IPS-18a (cell line): ENCODE data around the gene DLGAP1.

ENCODE experiments used
- H3K27ac ChIP-seq: one replicate; pipeline ENCODE4 v1.5.1; 2013; ENCODE audit warnings: low read length
- H3K27me3 ChIP-seq: one replicate; pipeline ENCODE4 v1.6.1; 2013; ENCODE audit warnings: mild to moderate bottlenecking, low read length; ENCODE audit not compliant: control insufficient read depth, insufficient read depth
- H3K36me3 ChIP-seq: one replicate; pipeline ENCODE4 v1.6.1; 2013; ENCODE audit warnings: low read depth, low read length; ENCODE audit not compliant: control insufficient read depth
- H3K4me1 ChIP-seq: one replicate; pipeline ENCODE4 v1.6.1; 2013; ENCODE audit warnings: low read depth, low read length; ENCODE audit not compliant: control insufficient read depth
- H3K4me3 ChIP-seq: one replicate; pipeline ENCODE4 v1.5.1; 2013; ENCODE audit warnings: low read length
- H3K9ac ChIP-seq: one replicate; pipeline ENCODE4 v1.6.1; 2013; ENCODE audit warnings: mild to moderate bottlenecking, low read length, moderate library complexity
- H3K9me3 ChIP-seq: one replicate; pipeline ENCODE4 v1.6.1; 2013; ENCODE audit warnings: low read depth, low read length; ENCODE audit not compliant: control insufficient read depth

The DLGAP1 gene

GRCh38 chr18:4016391-4017049 is 438.6 kb downstream of the DLGAP1 start:
- Histone ChIP-seq H3K4me1 (peaks cover 22% of the 10 kb centered on the region), H3K4me3 (no peak overlapping the region), H3K36me3 (no peaks in the 10 kb centered on the region), H3K9me3 (no peaks in the 10 kb centered on the region), H3K9ac (no peak overlapping the region), H3K27ac (no peak overlapping the region), H3K27me3 (no peaks in the 10 kb centered on the region)

GRCh38 chr18:4007846-4008245 is 447.3 kb downstream of the DLGAP1 start:
- Histone ChIP-seq H3K27ac (no peak overlapping the region), H3K9me3 (no peaks in the 10 kb centered on the region), H3K4me3 (no peak overlapping the region), H3K36me3 (no peaks in the 10 kb centered on the region), H3K4me1 (peaks cover 10% of the 10 kb centered on the region), H3K9ac (no peak overlapping the region), H3K27me3 (no peaks in the 10 kb centered on the region)

DNA sequence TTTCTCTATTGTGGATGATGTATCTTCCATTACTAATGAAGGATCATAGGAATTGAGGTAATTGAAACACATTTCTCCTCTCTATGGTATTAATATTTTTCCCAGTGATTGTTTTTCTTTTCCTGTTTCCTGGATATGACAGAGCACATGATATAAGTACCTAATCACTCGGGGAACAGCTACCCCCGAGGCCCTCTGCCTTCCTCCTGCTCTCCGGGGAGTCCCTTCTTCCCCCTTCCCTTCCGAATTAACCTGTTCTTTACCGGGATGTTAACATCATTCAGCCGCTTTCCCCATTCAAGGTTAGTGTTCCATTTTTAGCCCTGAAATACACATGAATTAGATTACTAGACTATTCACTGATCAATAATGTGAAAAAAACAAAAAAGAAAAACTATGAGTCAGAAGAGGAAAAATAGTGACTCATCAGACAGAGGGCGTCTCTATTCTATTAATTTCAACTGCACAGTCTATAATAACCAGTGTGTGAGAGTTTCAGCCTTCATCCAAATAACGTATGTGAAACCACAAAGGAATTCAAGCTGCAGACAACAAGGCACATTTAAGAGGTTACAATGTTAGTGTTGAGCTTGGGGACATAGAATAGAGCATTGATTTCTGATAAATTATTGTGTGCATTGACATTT is 450.8 kb downstream of the DLGAP1 start:
- no peak overlapping the region for H3K4me3 ChIP-seq
- no peak overlapping the region for H3K27ac ChIP-seq
- H3K27me3 ChIP-seq: no peaks in the 10 kb centered on the region
- peaks cover 10% of the 10 kb centered on the region for H3K4me1 ChIP-seq
- no peaks in the 10 kb centered on the region for H3K36me3 ChIP-seq
- no peak overlapping the region for H3K9ac ChIP-seq
- H3K9me3 ChIP-seq: no peaks in the 10 kb centered on the region

- H3K9me3 ChIP-seq: no peaks in the 10 kb centered on the region
- no peak overlapping the region for H3K9ac ChIP-seq
- no peaks in the 10 kb centered on the region for H3K36me3 ChIP-seq
- no peaks in the 10 kb centered on the region for H3K27me3 ChIP-seq
- no peaks in the 10 kb centered on the region for H3K4me1 ChIP-seq
- no peak overlapping the region for H3K4me3 ChIP-seq
- no peak overlapping the region for H3K27ac ChIP-seq
Observed at GRCh38 chr18:3998698-3999333, 456.3 kb downstream of the DLGAP1 start.

DNA sequence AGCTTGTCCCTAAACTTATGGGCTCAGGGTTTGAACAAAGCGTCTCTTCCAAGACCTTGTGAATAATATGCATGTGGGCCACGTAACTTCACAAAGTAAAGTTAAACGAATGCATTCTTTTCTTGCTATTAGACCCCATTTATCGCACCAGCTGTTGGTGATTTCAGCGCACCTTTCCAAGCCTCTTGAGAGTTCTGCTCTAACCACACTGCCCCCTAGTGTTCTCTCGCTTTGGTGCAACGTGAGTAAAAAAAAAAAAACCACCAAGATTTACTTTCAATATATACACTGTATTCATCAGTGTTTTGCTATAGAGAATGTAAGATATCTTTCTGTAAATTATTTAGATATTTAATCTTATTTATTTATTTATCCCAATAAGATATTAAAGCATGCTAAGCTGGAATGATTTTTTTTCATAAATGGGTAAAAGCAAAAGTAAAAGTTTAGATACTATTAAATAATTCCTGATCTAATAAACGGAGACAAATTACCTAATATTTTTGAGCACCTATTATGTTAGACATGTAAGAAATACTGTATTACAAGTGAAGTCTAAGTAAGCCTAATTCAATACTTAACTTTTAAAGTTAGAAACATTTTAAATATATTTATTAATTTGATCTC is 459.5 kb downstream of the DLGAP1 start:
- no peaks in the 10 kb centered on the region for H3K9me3 ChIP-seq
- no peaks in the 10 kb centered on the region for H3K36me3 ChIP-seq
- H3K9ac ChIP-seq: no peak overlapping the region
- no peaks in the 10 kb centered on the region for H3K4me1 ChIP-seq
- H3K4me3 ChIP-seq: no peak overlapping the region
- no peaks in the 10 kb centered on the region for H3K27me3 ChIP-seq
- H3K27ac ChIP-seq: no peak overlapping the region

GRCh38 chr18:3993941-3994687 is 461.0 kb downstream of the DLGAP1 start:
- H3K9ac ChIP-seq: no peak overlapping the region
- H3K36me3 ChIP-seq: no peaks in the 10 kb centered on the region
- no peak overlapping the region for H3K4me3 ChIP-seq
- H3K9me3 ChIP-seq: no peaks in the 10 kb centered on the region
- H3K4me1 ChIP-seq: no peaks in the 10 kb centered on the region
- no peaks in the 10 kb centered on the region for H3K27me3 ChIP-seq
- H3K27ac ChIP-seq: no peak overlapping the region

GRCh38 chr18:3985664-3986063 is 469.4 kb downstream of the DLGAP1 start:
- no peaks in the 10 kb centered on the region for H3K27me3 ChIP-seq
- H3K9ac ChIP-seq: no peak overlapping the region
- H3K4me3 ChIP-seq: no peak overlapping the region
- no peaks in the 10 kb centered on the region for H3K9me3 ChIP-seq
- no peaks in the 10 kb centered on the region for H3K36me3 ChIP-seq
- no peak overlapping the region for H3K27ac ChIP-seq
- peaks cover 12% of the 10 kb centered on the region for H3K4me1 ChIP-seq

DNA sequence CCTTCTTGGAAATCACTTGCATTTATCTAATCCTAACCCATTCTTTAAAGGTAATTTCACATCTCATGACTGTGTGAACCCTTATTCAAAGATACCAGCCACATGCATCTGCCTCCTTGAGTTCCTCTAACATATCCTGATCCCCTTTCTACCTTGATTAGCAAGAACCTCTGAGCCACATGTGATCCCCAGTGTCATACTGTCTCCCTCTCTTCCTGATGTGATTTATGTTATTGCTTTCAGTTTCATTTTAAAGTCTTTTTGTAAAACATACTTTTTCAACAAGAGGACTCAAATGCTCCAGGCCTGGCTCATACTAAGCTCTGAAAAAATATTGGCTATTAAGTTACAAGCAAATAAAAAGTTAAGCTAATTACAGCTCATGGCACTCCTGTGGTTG is 470.1 kb downstream of the DLGAP1 start:
- Histone ChIP-seq H3K27me3 (no peaks in the 10 kb centered on the region), H3K9ac (no peak overlapping the region), H3K4me3 (no peak overlapping the region), H3K36me3 (no peaks in the 10 kb centered on the region), H3K27ac (no peak overlapping the region), H3K4me1 (peaks cover 12% of the 10 kb centered on the region), H3K9me3 (no peaks in the 10 kb centered on the region)

- no peaks in the 10 kb centered on the region for H3K9me3 ChIP-seq
- no peak overlapping the region for H3K9ac ChIP-seq
- peaks cover 12% of the 10 kb centered on the region for H3K4me1 ChIP-seq
- no peaks in the 10 kb centered on the region for H3K27me3 ChIP-seq
- H3K4me3 ChIP-seq: no peak overlapping the region
- H3K27ac ChIP-seq: no peak overlapping the region
- no peaks in the 10 kb centered on the region for H3K36me3 ChIP-seq
Observed at GRCh38 chr18:3984163-3984757, 470.8 kb downstream of the DLGAP1 start.

DNA sequence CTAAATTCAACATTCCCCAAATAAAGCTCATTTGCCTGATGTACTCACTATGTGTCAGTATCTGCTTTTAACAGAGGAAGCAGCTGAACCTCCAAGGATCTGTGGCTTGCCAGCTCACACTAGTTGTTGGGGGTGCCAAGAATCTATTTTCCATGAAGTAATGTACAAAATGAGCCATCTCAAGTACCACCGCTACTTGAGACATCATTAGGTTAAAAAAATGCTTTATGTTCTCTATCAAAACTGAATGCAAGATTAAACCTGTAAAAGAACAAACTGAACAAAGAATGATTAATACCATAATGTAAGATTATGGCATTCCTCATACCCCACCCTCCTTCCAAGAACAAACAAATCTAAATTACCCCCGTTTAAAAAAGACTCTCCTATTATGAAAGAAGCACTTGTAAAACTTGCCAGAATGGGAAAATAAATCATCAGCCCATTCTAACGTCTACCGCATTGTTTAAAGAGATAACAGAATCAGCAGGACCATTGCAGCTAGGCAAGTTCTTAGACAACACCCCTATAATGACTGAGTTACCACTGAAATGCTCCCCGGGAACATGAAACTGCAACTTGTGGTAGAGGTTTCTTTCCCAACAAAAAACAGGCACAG is 471.6 kb downstream of the DLGAP1 start:
- Histone ChIP-seq H3K9ac (no peak overlapping the region), H3K27ac (no peak overlapping the region), H3K4me1 (peaks cover 12% of the 10 kb centered on the region)

More for the DNA sequence above, 471.6 kb downstream of the DLGAP1 start:
- H3K36me3 ChIP-seq: no peaks in the 10 kb centered on the region
- H3K4me3 ChIP-seq: no peak overlapping the region
- no peaks in the 10 kb centered on the region for H3K27me3 ChIP-seq
- no peaks in the 10 kb centered on the region for H3K9me3 ChIP-seq
